Measurements from ENCODE around the gene OPA1.

DNA sequence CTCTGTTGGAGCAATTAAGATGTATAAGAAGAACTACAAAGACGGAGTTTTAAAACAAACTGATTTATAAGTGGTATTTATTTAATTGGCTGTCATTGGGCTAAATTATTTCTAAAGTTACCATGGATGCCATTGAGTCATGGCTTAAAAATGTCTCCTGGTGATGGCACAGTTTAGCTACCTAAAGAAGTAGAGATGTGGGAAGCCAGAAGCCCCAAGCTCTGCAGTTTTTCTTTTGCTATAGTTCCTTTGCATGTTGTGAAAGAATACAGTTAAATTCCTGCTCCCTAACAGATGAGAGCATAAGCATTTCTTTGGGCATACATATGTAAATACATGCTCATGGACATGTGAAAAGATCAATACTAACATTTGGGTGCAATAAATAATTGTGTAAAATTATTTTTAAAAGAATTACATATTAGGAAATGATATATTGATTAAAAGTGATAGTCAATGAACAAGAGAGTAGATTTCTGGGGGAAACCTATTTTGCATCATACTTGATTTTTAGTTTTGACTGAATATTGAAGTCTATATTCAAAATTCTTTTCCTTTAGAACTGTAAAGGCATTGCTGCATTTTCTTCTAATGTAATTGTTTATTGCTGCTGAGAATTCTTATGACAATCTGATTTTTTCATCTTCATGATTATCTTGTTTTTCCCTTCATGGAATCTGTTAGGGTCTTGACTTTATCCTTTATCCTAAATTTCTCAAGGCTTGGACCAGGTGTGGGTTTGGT, 2.1 kb downstream of the OPA1 start:
- TF ChIP-seq, protein P1, sequence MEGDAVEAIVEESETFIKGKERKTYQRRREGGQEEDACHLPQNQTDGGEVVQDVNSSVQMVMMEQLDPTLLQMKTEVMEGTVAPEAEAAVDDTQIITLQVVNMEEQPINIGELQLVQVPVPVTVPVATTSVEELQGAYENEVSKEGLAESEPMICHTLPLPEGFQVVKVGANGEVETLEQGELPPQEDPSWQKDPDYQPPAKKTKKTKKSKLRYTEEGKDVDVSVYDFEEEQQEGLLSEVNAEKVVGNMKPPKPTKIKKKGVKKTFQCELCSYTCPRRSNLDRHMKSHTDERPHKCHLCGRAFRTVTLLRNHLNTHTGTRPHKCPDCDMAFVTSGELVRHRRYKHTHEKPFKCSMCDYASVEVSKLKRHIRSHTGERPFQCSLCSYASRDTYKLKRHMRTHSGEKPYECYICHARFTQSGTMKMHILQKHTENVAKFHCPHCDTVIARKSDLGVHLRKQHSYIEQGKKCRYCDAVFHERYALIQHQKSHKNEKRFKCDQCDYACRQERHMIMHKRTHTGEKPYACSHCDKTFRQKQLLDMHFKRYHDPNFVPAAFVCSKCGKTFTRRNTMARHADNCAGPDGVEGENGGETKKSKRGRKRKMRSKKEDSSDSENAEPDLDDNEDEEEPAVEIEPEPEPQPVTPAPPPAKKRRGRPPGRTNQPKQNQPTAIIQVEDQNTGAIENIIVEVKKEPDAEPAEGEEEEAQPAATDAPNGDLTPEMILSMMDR (IDR thresholded peaks at IDR 0.05): no peak
- no peak for TF ChIP-seq POLR2AphosphoS5 (IDR thresholded peaks at IDR 0.05)
- no peak for TF ChIP-seq EP300 (IDR thresholded peaks at IDR 0.05)

Data from sigmoid colon (tissue), 4 donors.